Ishikawa (cell line): ENCODE data around the gene BICDL1.

ENCODE experiments used
- EP300 ChIP-seq: IDR thresholded peaks from 2 replicates; pipeline ENCODE4 v1.6.1; 2012; ENCODE audit warnings: borderline replicate concordance
- RAD21 ChIP-seq: IDR thresholded peaks from 2 replicates; pipeline ENCODE4 v1.6.1; 2012; ENCODE audit warnings: low read depth
- TF ChIP-seq, protein P1 (sequence below): IDR thresholded peaks from 2 replicates; pipeline ENCODE4 v1.6.1; 2012

- TF ChIP-seq, protein P1, sequence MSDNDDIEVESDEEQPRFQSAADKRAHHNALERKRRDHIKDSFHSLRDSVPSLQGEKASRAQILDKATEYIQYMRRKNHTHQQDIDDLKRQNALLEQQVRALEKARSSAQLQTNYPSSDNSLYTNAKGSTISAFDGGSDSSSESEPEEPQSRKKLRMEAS = no peak
- TF ChIP-seq EP300 = no peak
- no peak for TF ChIP-seq RAD21
Measured at GRCh38 chr12:119980242-119980641, 8.8 kb upstream of the BICDL1 start.
